OCI-LY3 (cell line): ENCODE results near the gene SVOPL.

ENCODE experiments used
- H2AFZ ChIP-seq: fragments of 200-600, 300-600 bp; shearing (Covaris generic); 2 replicates; pipeline ENCODE4 v1.6.0; 2014; ENCODE audit warnings: antibody characterized with exemption, low read depth, low read length
- H3K27ac ChIP-seq: fragments of 200-600, 300-600 bp; sonication (generic); 2 replicates; pipeline ENCODE4 v1.5.1; 2014; ENCODE audit warnings: mild to moderate bottlenecking, low read length, moderate library complexity, mixed read lengths
- H3K27me3 ChIP-seq: fragments of 200-600, 300-600 bp; sonication (generic); 2 replicates; pipeline ENCODE4 v1.6.1; 2014; ENCODE audit warnings: low read depth, low read length, mixed read lengths
- H3K36me3 ChIP-seq: fragments of 200-600, 300-600 bp; sonication (generic); replicated peaks from 2 replicates; pipeline ENCODE3; 2014; ENCODE audit warnings: low read depth, low read length, mixed read lengths
- H3K4me1 ChIP-seq: fragments of 300-600, 200-600 bp; sonication (generic); 2 replicates; pipeline ENCODE4 v1.6.1; 2014; ENCODE audit warnings: low read length, mixed read lengths
- H3K4me2 ChIP-seq: fragments of 200-600, 300-600 bp; sonication (generic); 2 replicates; pipeline ENCODE4 v1.6.1; 2014; ENCODE audit warnings: low read length, mixed read lengths
- H3K4me3 ChIP-seq: fragments of 300-600, 200-600 bp; sonication (generic); 2 replicates; pipeline ENCODE4 v1.5.1; 2014; ENCODE audit warnings: antibody characterized with exemption, mild to moderate bottlenecking, low read length, moderate library complexity
- H3K79me2 ChIP-seq: fragments of 300-600, 200-600 bp; shearing (Covaris generic); 2 replicates; pipeline ENCODE4 v1.6.1; 2014; ENCODE audit warnings: mild to moderate bottlenecking, low read length, mixed read lengths
- H3K9ac ChIP-seq: fragments of 300-600, 200-600 bp; shearing (Covaris generic); 2 replicates; pipeline ENCODE4 v1.6.0; 2014; ENCODE audit warnings: mild to moderate bottlenecking, low read length, moderate library complexity
- H3K9me3 ChIP-seq: fragments of 200-600, 300-600 bp; shearing (Covaris generic); 2 replicates; pipeline ENCODE4 v1.6.1; 2014; ENCODE audit warnings: low read length, mixed read lengths; ENCODE audit not compliant: insufficient read depth
- H4K20me1 ChIP-seq: fragments of 200-600, 300-600 bp; sonication (generic); 2 replicates; pipeline ENCODE4 v1.6.1; 2016; ENCODE audit warnings: low read length, mixed read lengths; ENCODE audit not compliant: insufficient read depth
- EZH2phosphoT487 ChIP-seq: fragments of 200-600 bp; shearing (Covaris generic); IDR thresholded peaks from 2 replicates; pipeline ENCODE4 v1.6.1; 2018; ENCODE audit warnings: antibody characterized with exemption, mixed run types, low read depth
- TF ChIP-seq, protein P1 (sequence below): fragments of 200-600, 300-600 bp; sonication (generic); IDR thresholded peaks from 2 replicates; pipeline ENCODE4 v1.5.1; 2014; ENCODE audit warnings: antibody characterized with exemption, low read length, low read depth

The SVOPL gene

GRCh38 chr7:138713191-138713590 is 12.0 kb upstream of the SVOPL start:
- Histone ChIP-seq H3K4me2 (no peak overlapping the region), H3K27me3 (0 out of 2 replicates have a peak, but pooled peaks cover 4% of the 10 kb centered on the region)

GRCh38 chr7:138712652-138713051 is 11.5 kb upstream of the SVOPL start:
- H3K27me3 ChIP-seq: 0 out of 2 replicates have a peak, but pooled peaks cover 4% of the 10 kb centered on the region
- H3K36me3 ChIP-seq: no peaks in the 10 kb centered on the region
- no peak overlapping the region for H3K27ac ChIP-seq

More at GRCh38 chr7:138713191-138713590, 12.0 kb upstream of the SVOPL start:
- Histone ChIP-seq H3K4me3 (no peak overlapping the region), H3K9me3 (no peaks in the 10 kb centered on the region), H3K4me1 (no peaks in the 10 kb centered on the region), H3K36me3 (no peaks in the 10 kb centered on the region), H3K79me2 (no peaks in the 10 kb centered on the region), H3K9ac (no peak overlapping the region), H4K20me1 (no peaks in the 10 kb centered on the region), H2AFZ (no peak overlapping the region), H3K27ac (no peak overlapping the region)
- no peak for TF ChIP-seq EZH2phosphoT487
- TF ChIP-seq, protein P1, sequence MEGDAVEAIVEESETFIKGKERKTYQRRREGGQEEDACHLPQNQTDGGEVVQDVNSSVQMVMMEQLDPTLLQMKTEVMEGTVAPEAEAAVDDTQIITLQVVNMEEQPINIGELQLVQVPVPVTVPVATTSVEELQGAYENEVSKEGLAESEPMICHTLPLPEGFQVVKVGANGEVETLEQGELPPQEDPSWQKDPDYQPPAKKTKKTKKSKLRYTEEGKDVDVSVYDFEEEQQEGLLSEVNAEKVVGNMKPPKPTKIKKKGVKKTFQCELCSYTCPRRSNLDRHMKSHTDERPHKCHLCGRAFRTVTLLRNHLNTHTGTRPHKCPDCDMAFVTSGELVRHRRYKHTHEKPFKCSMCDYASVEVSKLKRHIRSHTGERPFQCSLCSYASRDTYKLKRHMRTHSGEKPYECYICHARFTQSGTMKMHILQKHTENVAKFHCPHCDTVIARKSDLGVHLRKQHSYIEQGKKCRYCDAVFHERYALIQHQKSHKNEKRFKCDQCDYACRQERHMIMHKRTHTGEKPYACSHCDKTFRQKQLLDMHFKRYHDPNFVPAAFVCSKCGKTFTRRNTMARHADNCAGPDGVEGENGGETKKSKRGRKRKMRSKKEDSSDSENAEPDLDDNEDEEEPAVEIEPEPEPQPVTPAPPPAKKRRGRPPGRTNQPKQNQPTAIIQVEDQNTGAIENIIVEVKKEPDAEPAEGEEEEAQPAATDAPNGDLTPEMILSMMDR: no peak

GRCh38 chr7:138710536-138711385 is 9.6 kb upstream of the SVOPL start:
- Histone ChIP-seq H3K36me3 (no peaks in the 10 kb centered on the region), H3K79me2 (no peaks in the 10 kb centered on the region), H3K27me3 (0 out of 2 replicates have a peak, but pooled peaks cover 4% of the 10 kb centered on the region), H3K4me2 (no peak overlapping the region), H3K4me1 (no peaks in the 10 kb centered on the region), H4K20me1 (no peaks in the 10 kb centered on the region), H3K27ac (no peak overlapping the region), H3K4me3 (no peak overlapping the region), H3K9ac (no peak overlapping the region), H2AFZ (no peak overlapping the region), H3K9me3 (no peaks in the 10 kb centered on the region)
- TF ChIP-seq, protein P1: no peak
- no peak for TF ChIP-seq EZH2phosphoT487

More at GRCh38 chr7:138712652-138713051, 11.5 kb upstream of the SVOPL start:
- Histone ChIP-seq H4K20me1 (no peaks in the 10 kb centered on the region), H3K9ac (no peak overlapping the region), H3K4me2 (no peak overlapping the region), H3K4me3 (no peak overlapping the region), H2AFZ (no peak overlapping the region), H3K9me3 (no peaks in the 10 kb centered on the region), H3K4me1 (no peaks in the 10 kb centered on the region), H3K79me2 (no peaks in the 10 kb centered on the region)
- TF ChIP-seq, protein P1: no peak
- TF ChIP-seq EZH2phosphoT487: no peak

GRCh38 chr7:138705167-138705566 is 4.0 kb upstream of the SVOPL start:
- TF ChIP-seq EZH2phosphoT487: no peak
- TF ChIP-seq, protein P1: no peak
- Histone ChIP-seq H3K79me2 (no peaks in the 10 kb centered on the region), H3K9me3 (no peaks in the 10 kb centered on the region), H3K4me3 (no peak overlapping the region), H3K4me2 (no peak overlapping the region), H3K27ac (no peak overlapping the region), H3K4me1 (no peaks in the 10 kb centered on the region), H4K20me1 (no peaks in the 10 kb centered on the region), H3K27me3 (no peaks in the 10 kb centered on the region), H3K36me3 (no peaks in the 10 kb centered on the region), H2AFZ (no peak overlapping the region), H3K9ac (no peak overlapping the region)
